Tibial artery (tissue), 4 donors: ENCODE results near the gene LRRN2.
A peak's percentile ranks its signal among the peaks of the same experiment; 100 is the strongest.
"Not testable (repeated sequence)": the region's sequence is repeated elsewhere in the genome, so short reads cannot be mapped to it uniquely, and the experiment has no call there.

Source experiments
- DNase-seq, 2 donors: peaks; one replicate each; pipeline ENCODE4 v3.0.0-alpha.2; 2019
- H3K27ac ChIP-seq, 2 donors: fragments of 200-600 bp; sonication (generic) in 1 of 2; 1 replicate in 1 of 2; 2 replicates in 1 of 2; pipeline ENCODE4 v1.5.1; 2018 to 2019; ENCODE audit warnings: mild to moderate bottlenecking in 1 of 2
- H3K27me3 ChIP-seq, 2 donors: fragments of 200-600 bp; sonication (generic) in 1 of 2; one replicate each; pipeline versions ENCODE4 v1.5.1 to v1.6.0; 2016 to 2019
- H3K36me3 ChIP-seq, 3 donors: fragments of 200-600 bp; sonication (generic) in 2 of 3; one replicate each; pipeline ENCODE4 v1.5.1; 2016 to 2019; ENCODE audit warnings: mild to moderate bottlenecking in 2 of 3
- H3K4me1 ChIP-seq, 4 donors: fragments of 200-600 bp; sonication (generic) in 2 of 4; 1 replicate in 3 of 4; 2 replicates in 1 of 4; pipeline ENCODE4 v1.5.1; 2016 to 2019
- H3K4me3 ChIP-seq, 2 donors: fragments of 200-600 bp; sonication (generic) in 1 of 2; 1 replicate in 1 of 2; 2 replicates in 1 of 2; pipeline ENCODE4 v1.5.1; 2018 to 2019; ENCODE audit warnings: mild to moderate bottlenecking in 2 of 2
- H3K9me3 ChIP-seq, 3 donors: fragments of 200-600 bp; sonication (generic) in 1 of 3; one replicate each; pipeline ENCODE4 v1.5.1; 2016 to 2019
- CTCF ChIP-seq, 2 experiments: fragments of 200-600 bp in 1 of 2; fragments of 450-650 bp in 1 of 2; IDR thresholded peaks; one replicate each; pipeline ENCODE4 v1.5.1; 2017 to 2019; ENCODE audit warnings: antibody characterized with exemption in 2 of 2, mild to moderate bottlenecking in 1 of 2, moderate library complexity in 1 of 2
- intact Hi-C: fragments of 100-400 bp; cut with DNase I; formaldehyde crosslinking; loops from one replicate; pipeline ENCODE4 v1.15.0; 2023; ENCODE audit warnings: low total_unique reads

Gene LRRN2

GRCh38 chr1:204694145-204694544 lies 8.6 kb upstream of the LRRN2 start:
- intact Hi-C loops, result no loop called here
- no peaks in the 10 kb centered on the region for H3K36me3 ChIP-seq
- peak in 1 of 2 donors; percentile 16 for DNase-seq
- no peaks in the 10 kb centered on the region for H3K9me3 ChIP-seq
- no peak overlapping the region for H3K4me3 ChIP-seq
- H3K4me1 ChIP-seq, result no peaks in the 10 kb centered on the region
- peaks cover 0 to 15% of the 10 kb centered on the region in 2 donors for H3K27me3 ChIP-seq
- H3K27ac ChIP-seq, result no peak overlapping the region
- TF ChIP-seq CTCF (IDR thresholded peaks at IDR 0.05), result no peak

GRCh38 chr1:204692841-204693356 lies 7.4 kb upstream of the LRRN2 start:
- H3K27ac ChIP-seq, result no peak overlapping the region
- H3K27me3 ChIP-seq, result peaks cover 0 to 22% of the 10 kb centered on the region in 2 donors
- TF ChIP-seq CTCF (IDR thresholded peaks at IDR 0.05), result no peak
- intact Hi-C loops, result no loop called here
- H3K4me1 ChIP-seq, result no peaks in the 10 kb centered on the region
- no peaks in the 10 kb centered on the region for H3K36me3 ChIP-seq
- DNase-seq, result no peak
- H3K4me3 ChIP-seq, result no peak overlapping the region
- H3K9me3 ChIP-seq, result no peaks in the 10 kb centered on the region

- DNase-seq, result no peak
- H3K9me3 ChIP-seq, result no peaks in the 10 kb centered on the region
- peaks cover 0 to 22% of the 10 kb centered on the region in 2 donors for H3K27me3 ChIP-seq
- no peak for TF ChIP-seq CTCF (IDR thresholded peaks at IDR 0.05)
- no peak overlapping the region for H3K4me3 ChIP-seq
- intact Hi-C loops, result no loop called here
- no peaks in the 10 kb centered on the region for H3K36me3 ChIP-seq
- no peaks in the 10 kb centered on the region for H3K4me1 ChIP-seq
- H3K27ac ChIP-seq, result no peak overlapping the region
These were observed 6.8 kb upstream of the LRRN2 start for GRCh38 chr1:204692325-204692840.

- H3K4me3 ChIP-seq, H3K36me3 ChIP-seq, H3K9me3 ChIP-seq, intact Hi-C loops, H3K27ac ChIP-seq, DNase-seq, H3K4me1 ChIP-seq: not testable (repeated sequence)
- peaks cover 0 to 23% of the 10 kb centered on the region in 2 donors for H3K27me3 ChIP-seq
These were observed 5.8 kb upstream of the LRRN2 start for GRCh38 chr1:204691328-204691730.

- Histone ChIP-seq H3K27me3 (peaks cover 0 to 43% of the 10 kb centered on the region in 2 donors), H3K9me3 (no peaks in the 10 kb centered on the region), H3K27ac (no peak overlapping the region), H3K4me3 (no peak overlapping the region), H3K36me3 (no peaks in the 10 kb centered on the region), H3K4me1 (peaks cover 0 to 24% (median 13%) of the 10 kb centered on the region in 4 donors)
- TF ChIP-seq CTCF (IDR thresholded peaks at IDR 0.05), result no peak
- intact Hi-C loops, result no loop called here
- DNase-seq, result peak in 1 of 2 donors; percentile 59
These were observed 3.2 kb upstream of the LRRN2 start for GRCh38 chr1:204688776-204689175.

GRCh38 chr1:204688007-204688406 lies 2.5 kb upstream of the LRRN2 start:
- intact Hi-C loops, result no loop called here
- peaks cover 0 to 26% (median 13%) of the 10 kb centered on the region in 4 donors for H3K4me1 ChIP-seq
- H3K27ac ChIP-seq, result no peak overlapping the region
- no peak for DNase-seq
- TF ChIP-seq CTCF (IDR thresholded peaks at IDR 0.05), result no peak
- H3K4me3 ChIP-seq, result no peak overlapping the region
- H3K36me3 ChIP-seq, result no peaks in the 10 kb centered on the region
- no peaks in the 10 kb centered on the region for H3K9me3 ChIP-seq
- peaks cover 0 to 44% of the 10 kb centered on the region in 2 donors for H3K27me3 ChIP-seq
